GM13976 (cell line): Measurements from ENCODE around the gene PKIG.

ENCODE experiments used
- DNase-seq: peaks from one replicate; pipeline ENCODE4 v3.0.0; 2012; ENCODE audit warnings: low spot score
- CTCF ChIP-seq: IDR thresholded peaks from 2 replicates; pipeline ENCODE4 v1.5.1; 2012; ENCODE audit warnings: borderline replicate concordance, mild to moderate bottlenecking; ENCODE audit not compliant: insufficient read depth; ENCODE audit errors: extremely low read depth, missing control alignments, control extremely low read depth
- in situ Hi-C: fragments of 300-500 bp; cut with MboI; formaldehyde crosslinking; loops from one replicate; pipeline ENCODE4 v1.12.0; 2022; ENCODE audit warnings: low sequenced_read_pairs, mixed read lengths, inconsistent platforms; ENCODE audit not compliant: unreplicated experiment

Gene PKIG

DNA sequence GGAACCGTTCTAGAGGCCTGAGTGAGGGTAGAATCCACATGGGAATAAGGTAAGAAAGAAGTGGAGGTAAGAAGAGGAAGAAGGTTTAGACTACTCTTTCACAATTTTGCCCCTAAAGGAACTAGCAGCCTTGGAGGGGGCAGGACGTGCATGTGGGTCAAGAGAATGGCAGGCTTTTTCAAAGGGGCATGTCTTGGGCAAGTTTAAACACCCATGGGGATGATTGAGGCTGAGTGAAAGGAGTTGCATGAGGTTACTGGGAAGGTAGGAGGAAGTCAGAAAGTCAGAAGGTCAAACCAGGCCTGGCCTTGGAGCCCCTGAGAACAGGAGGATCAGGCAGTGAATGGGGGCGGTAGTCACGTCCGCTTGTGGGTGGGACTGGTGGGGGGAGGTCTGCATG is 58.9 kb downstream of the PKIG start:
- no peak for DNase-seq
- in situ Hi-C loops = no loop called here
- no peak for TF ChIP-seq CTCF

DNA sequence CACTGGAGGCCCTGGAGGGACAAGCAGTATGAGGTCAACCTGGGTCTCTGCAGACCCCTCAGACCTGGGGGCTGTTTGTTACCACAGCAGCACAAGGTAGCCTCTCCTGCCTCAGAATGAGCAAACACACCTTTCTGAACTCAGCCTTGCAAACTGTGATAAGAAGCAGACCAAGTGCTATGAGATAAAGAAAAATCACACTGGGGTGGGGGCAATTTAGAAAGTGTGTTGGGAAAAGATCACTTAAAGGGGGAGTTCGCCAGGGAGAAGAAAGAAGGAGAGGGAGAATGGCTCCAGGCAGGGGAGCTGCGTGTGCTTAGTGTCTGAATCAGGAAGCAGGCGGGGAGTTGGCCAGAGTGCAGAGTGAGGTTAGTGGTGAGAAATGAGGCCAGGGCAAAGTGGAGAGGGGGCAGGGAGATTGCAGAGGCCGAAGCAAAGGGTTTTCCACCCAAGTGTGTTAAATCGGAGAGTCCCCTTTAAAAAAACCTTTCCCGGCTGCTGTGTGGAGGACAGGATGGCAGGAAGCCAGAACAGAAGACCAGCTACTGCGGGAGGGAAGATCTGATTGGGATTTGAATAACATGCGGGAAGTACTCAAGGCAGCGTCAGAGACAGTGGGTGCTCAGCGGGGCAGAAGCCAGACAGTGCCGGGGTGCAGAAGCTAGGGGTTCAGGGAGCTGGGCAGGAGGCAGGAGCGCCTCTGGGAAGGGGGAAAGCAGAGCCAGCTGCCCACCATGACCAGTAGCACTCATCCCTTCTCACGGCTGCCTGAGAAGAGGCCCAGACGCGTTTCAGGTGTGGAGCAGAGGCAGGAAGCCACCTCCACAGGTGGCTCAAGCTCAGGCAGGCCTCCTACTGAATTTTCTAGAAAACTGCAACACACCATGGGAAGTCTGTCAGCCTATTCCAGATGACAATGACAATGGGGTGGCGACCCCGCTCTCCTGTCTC is 60.1 kb downstream of the PKIG start:
- DNase-seq = peak; percentile 77
- in situ Hi-C loops = no loop called here

DNA sequence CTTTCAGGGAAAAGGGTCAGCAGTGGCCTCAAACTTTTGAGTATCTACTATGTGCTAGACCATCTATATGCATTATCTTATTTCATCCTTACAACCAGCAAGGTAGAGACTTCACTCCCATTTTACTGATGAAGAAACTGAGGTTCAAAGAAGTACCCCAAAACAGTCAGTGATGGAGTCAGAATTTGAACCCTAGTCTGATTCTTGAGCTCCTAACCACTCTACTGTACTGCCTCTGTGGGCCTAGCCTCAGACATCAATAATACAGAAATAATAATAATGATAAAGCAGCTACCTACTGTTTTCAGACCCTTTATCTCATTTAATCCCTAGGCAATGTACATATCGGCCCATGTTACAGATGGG is 60.8 kb downstream of the PKIG start:
- TF ChIP-seq CTCF = no peak
- DNase-seq = no peak
- in situ Hi-C loops = no loop called here

More for the DNA sequence above, 60.1 kb downstream of the PKIG start:
- TF ChIP-seq CTCF = no peak

GRCh38 chr20:44643596-44644229 is 61.3 kb downstream of the PKIG start:
- no peak for DNase-seq
- no peak for TF ChIP-seq CTCF
- in situ Hi-C loops = no loop called here

DNA sequence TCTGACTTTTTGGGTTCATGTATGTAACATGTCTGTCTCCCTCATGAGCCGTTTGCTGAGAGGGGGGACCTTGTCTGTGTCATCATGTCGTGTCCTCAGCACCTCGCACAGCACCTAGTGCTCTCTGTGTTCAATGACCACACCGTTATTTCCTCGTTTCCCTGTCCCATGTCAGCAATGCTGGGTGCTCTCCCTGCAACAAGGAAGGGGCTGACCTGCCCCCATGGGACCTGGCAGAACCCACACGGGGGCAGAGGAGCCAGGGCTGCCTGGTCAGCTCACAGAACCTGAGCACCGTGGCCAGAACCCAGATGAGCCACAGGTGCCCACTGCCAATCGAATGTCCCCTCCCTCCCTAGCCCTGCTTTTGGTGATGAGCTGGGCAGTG is 61.8 kb downstream of the PKIG start:
- no peak for DNase-seq
- in situ Hi-C loops = no loop called here
- no peak for TF ChIP-seq CTCF

DNA sequence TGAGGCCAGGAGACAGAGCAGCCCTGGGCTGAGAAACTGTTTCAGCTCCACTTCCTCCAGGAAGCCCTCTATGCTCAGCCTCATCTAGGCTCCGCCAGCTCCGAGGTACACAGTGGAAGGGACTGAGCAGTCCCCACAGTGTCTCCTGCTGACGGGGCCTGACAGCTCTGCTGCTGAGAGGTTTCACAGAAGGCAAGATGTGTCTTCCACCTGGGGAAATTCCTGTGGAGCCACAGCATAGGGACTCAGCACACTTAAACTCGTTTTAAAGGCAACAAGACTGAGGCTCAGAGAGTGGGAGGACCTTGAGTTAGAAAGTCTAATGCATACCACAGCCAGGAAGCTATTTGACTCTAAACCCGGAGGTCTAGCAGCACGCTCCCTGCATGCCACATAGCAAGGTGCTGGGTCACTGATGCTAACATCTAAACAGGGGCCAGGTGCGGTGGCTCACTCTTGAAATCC is 62.3 kb downstream of the PKIG start:
- no peak for DNase-seq
- TF ChIP-seq CTCF = peak; percentile 10
- in situ Hi-C loops = no loop called here
